ENCODE results near the gene ZHX3.

ZHX3 gene

DNA sequence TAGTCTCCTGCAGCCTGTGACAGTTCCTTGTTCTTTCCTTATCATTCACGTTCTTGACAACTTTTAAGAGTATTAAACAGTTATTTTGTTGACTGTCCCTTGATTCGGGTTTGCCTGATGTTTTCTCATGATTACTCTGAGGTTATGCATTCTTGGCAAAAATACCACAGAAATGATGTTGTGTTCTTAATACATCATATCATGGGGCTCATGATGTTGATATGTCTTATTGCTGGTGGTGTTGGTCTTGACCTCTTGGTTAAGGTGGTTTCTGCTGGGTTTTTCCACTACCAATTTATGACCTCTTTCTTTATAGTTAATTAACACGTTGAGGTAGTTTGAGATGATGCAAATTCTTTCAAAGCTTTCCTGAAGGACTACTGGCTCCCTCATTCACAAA, 59.1 kb downstream of the ZHX3 start:
- H3K36me3 ChIP-seq (ENCODE audit: control insufficient read depth, low read length): no peaks in the 10 kb centered on the region
- H4K20me1 ChIP-seq (ENCODE audit: control insufficient read depth, insufficient read depth, low read depth, low read length): no peaks in the 10 kb centered on the region

DNA sequence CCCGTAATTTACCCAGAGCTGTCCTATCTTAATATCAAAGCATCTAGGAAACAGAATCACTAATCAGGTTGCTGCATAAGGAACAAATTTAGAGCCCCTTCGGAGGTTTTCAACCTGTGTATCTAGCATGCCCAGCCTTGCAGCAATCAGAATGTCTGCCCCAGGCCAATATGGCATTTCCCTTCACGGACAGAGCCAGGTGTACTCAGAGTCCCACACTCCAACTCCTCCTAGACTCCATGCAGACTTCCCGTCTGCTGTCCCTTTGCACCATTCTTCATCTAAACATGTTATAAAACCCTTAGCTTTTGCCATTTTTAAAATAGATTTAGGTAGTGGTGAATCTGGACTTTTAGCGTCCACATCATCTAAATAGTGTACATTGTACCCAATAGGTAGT, 61.0 kb downstream of the ZHX3 start:
- Histone ChIP-seq H3K4me1 (ENCODE audit: control insufficient read depth, low read length) (no peaks in the 10 kb centered on the region), H3K79me2 (ENCODE audit: control insufficient read depth, low read length) (no peaks in the 10 kb centered on the region), H3F3A (ENCODE audit: control insufficient read depth, insufficient read depth) (no peaks in the 10 kb centered on the region), H3K27me3 (ENCODE audit: control insufficient read depth, low read length) (no peaks in the 10 kb centered on the region), H3K4me3 (ENCODE audit: low read length) (no peak overlapping the region), H3K9me2 (replicated peaks; ENCODE audit: control insufficient read depth, low read length) (no peaks in the 10 kb centered on the region), H3K27ac (ENCODE audit: low read depth, low read length) (no peak overlapping the region), H3K4me2 (ENCODE audit: low read length) (no peak overlapping the region), H3K9me3 (ENCODE audit: control insufficient read depth, insufficient read depth, low read length) (no peaks in the 10 kb centered on the region), H3K36me3 (ENCODE audit: control insufficient read depth, low read length) (no peaks in the 10 kb centered on the region), H4K20me1 (ENCODE audit: control insufficient read depth, insufficient read depth, low read depth, low read length) (no peaks in the 10 kb centered on the region)
- TF ChIP-seq, protein P1, sequence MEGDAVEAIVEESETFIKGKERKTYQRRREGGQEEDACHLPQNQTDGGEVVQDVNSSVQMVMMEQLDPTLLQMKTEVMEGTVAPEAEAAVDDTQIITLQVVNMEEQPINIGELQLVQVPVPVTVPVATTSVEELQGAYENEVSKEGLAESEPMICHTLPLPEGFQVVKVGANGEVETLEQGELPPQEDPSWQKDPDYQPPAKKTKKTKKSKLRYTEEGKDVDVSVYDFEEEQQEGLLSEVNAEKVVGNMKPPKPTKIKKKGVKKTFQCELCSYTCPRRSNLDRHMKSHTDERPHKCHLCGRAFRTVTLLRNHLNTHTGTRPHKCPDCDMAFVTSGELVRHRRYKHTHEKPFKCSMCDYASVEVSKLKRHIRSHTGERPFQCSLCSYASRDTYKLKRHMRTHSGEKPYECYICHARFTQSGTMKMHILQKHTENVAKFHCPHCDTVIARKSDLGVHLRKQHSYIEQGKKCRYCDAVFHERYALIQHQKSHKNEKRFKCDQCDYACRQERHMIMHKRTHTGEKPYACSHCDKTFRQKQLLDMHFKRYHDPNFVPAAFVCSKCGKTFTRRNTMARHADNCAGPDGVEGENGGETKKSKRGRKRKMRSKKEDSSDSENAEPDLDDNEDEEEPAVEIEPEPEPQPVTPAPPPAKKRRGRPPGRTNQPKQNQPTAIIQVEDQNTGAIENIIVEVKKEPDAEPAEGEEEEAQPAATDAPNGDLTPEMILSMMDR (IDR thresholded peaks at IDR 0.05; ENCODE audit: low read depth, low read length, poor library complexity, severe bottlenecking): no peak
- no peak for TF ChIP-seq EZH2phosphoT487 (IDR thresholded peaks at IDR 0.05; ENCODE audit: borderline replicate concordance, low read length)

More for the DNA sequence above, 59.1 kb downstream of the ZHX3 start:
- no peaks in the 10 kb centered on the region for H3K4me1 ChIP-seq (ENCODE audit: control insufficient read depth, low read length)
- no peaks in the 10 kb centered on the region for H3K9me3 ChIP-seq (ENCODE audit: control insufficient read depth, insufficient read depth, low read length)
- no peak overlapping the region for H3K4me3 ChIP-seq (ENCODE audit: low read length)
- no peaks in the 10 kb centered on the region for H3K27me3 ChIP-seq (ENCODE audit: control insufficient read depth, low read length)
- no peaks in the 10 kb centered on the region for H3K9me2 ChIP-seq (replicated peaks; ENCODE audit: control insufficient read depth, low read length)
- H3F3A ChIP-seq (ENCODE audit: control insufficient read depth, insufficient read depth): no peaks in the 10 kb centered on the region
- TF ChIP-seq, protein P1 (IDR thresholded peaks at IDR 0.05; ENCODE audit: low read depth, low read length, poor library complexity, severe bottlenecking): no peak
- no peak for TF ChIP-seq EZH2phosphoT487 (IDR thresholded peaks at IDR 0.05; ENCODE audit: borderline replicate concordance, low read length)
- H3K27ac ChIP-seq (ENCODE audit: low read depth, low read length): no peak overlapping the region
- no peaks in the 10 kb centered on the region for H3K79me2 ChIP-seq (ENCODE audit: control insufficient read depth, low read length)
- no peak overlapping the region for H3K4me2 ChIP-seq (ENCODE audit: low read length)

DNA sequence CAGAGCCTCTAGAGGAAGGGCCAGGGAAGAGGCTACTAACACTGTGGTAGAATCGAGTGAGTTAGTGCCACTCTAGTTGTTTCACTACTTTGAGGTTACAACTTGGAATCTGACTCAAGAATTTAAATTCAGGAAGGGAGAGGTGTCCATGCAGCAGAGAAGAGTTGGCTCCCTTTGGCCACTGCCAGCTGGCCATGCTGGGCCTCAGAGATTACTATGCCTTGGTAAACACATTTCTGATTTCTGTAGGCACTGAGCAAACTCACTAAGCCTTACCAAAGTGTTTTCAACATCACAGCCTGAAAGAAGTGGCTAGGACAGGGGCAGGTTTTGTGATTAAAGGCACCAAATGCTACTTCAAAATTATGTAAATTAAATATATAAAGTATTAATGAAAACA, 61.9 kb downstream of the ZHX3 start:
- Histone ChIP-seq H3K27ac (ENCODE audit: low read depth, low read length) (no peak overlapping the region), H4K20me1 (ENCODE audit: control insufficient read depth, insufficient read depth, low read depth, low read length) (no peaks in the 10 kb centered on the region), H3K36me3 (ENCODE audit: control insufficient read depth, low read length) (no peaks in the 10 kb centered on the region), H3K9me2 (replicated peaks; ENCODE audit: control insufficient read depth, low read length) (no peaks in the 10 kb centered on the region), H3K79me2 (ENCODE audit: control insufficient read depth, low read length) (no peaks in the 10 kb centered on the region), H3K9me3 (ENCODE audit: control insufficient read depth, insufficient read depth, low read length) (no peaks in the 10 kb centered on the region), H3K4me3 (ENCODE audit: low read length) (no peak overlapping the region), H3K27me3 (ENCODE audit: control insufficient read depth, low read length) (no peaks in the 10 kb centered on the region), H3K4me1 (ENCODE audit: control insufficient read depth, low read length) (no peaks in the 10 kb centered on the region), H3K4me2 (ENCODE audit: low read length) (no peak overlapping the region), H3F3A (ENCODE audit: control insufficient read depth, insufficient read depth) (no peaks in the 10 kb centered on the region)
- no peak for TF ChIP-seq EZH2phosphoT487 (IDR thresholded peaks at IDR 0.05; ENCODE audit: borderline replicate concordance, low read length)
- TF ChIP-seq, protein P1 (IDR thresholded peaks at IDR 0.05; ENCODE audit: low read depth, low read length, poor library complexity, severe bottlenecking): no peak

Measured in DOHH2 (cell line).